HepG2 (cell line): ENCODE measurements around the gene NEUROG2. TPM values are rescaled to one million over a fixed set of nuclear protein-coding genes. Genes with fewer than 3 reads are reported as not detected.

Experiments
- ATF4 ChIP-seq, 2 experiments: fragments of 450-650 bp in 1 of 2; sonication (generic) in 1 of 2; formaldehyde crosslinking; IDR thresholded peaks; 2 replicates each; pipeline versions ENCODE4 v1.5.0 to v1.8.0; 2020 to 2022; ENCODE audit warnings: mild to moderate bottlenecking in 1 of 2, missing genetic modification reagents in 1 of 2
- CC2D1A ChIP-seq: sonication (generic); formaldehyde crosslinking; IDR thresholded peaks from 2 replicates; pipeline ENCODE4 v1.8.1; 2023; ENCODE audit warnings: mild to moderate bottlenecking, missing genetic modification reagents
- CREBL2 ChIP-seq: sonication (generic); formaldehyde crosslinking; IDR thresholded peaks from 2 replicates; pipeline ENCODE4 v1.8.1; 2023; ENCODE audit warnings: missing genetic modification reagents, mild to moderate bottlenecking, borderline replicate concordance
- FOXJ3 ChIP-seq: sonication (generic); formaldehyde crosslinking; IDR thresholded peaks from 2 replicates; pipeline ENCODE4 v1.4.0; 2020; ENCODE audit warnings: missing genetic modification reagents, mild to moderate bottlenecking, borderline replicate concordance
- FOXP4 ChIP-seq: sonication (generic); formaldehyde crosslinking; IDR thresholded peaks from 2 replicates; pipeline ENCODE4 v1.4.0; 2020; ENCODE audit warnings: missing genetic modification reagents
- GFI1 ChIP-seq: sonication (generic); formaldehyde crosslinking; IDR thresholded peaks from 2 replicates; pipeline ENCODE4 v1.5.0; 2020; ENCODE audit warnings: missing genetic modification reagents, mild to moderate bottlenecking, borderline replicate concordance
- HNF1A ChIP-seq, 2 experiments: sonication (generic) in 1 of 2; formaldehyde crosslinking in 1 of 2; IDR thresholded peaks; 2 replicates each; pipeline versions ENCODE4 v1.4.0 to v1.6.1; 2016 to 2020; ENCODE audit warnings: borderline replicate concordance in 1 of 2, low read depth in 1 of 2, mild to moderate bottlenecking in 1 of 2, missing genetic modification reagents in 1 of 2
- KLF11 ChIP-seq: IDR thresholded peaks from 2 replicates; pipeline ENCODE4 v1.6.1; 2016; ENCODE audit warnings: missing compliant biosample characterization
- PCBP2 ChIP-seq: fragments of 200-400 bp; formaldehyde crosslinking; optimal IDR thresholded peaks from 2 replicates; pipeline ENCODE3; 2018; ENCODE audit warnings: low read length, low read depth; ENCODE audit not compliant: poor library complexity, severe bottlenecking
- SIX1 ChIP-seq: sonication (generic); formaldehyde crosslinking; IDR thresholded peaks from 2 replicates; pipeline ENCODE4 v1.4.0; 2020; ENCODE audit warnings: missing genetic modification reagents, borderline replicate concordance
- THAP9 ChIP-seq: sonication (generic); formaldehyde crosslinking; IDR thresholded peaks from 2 replicates; pipeline ENCODE4; 2020; ENCODE audit warnings: missing genetic modification reagents, mild to moderate bottlenecking, borderline replicate concordance
- ZBTB8A ChIP-seq: sonication (generic); formaldehyde crosslinking; IDR thresholded peaks from 2 replicates; pipeline ENCODE4 v1.4.0; 2020; ENCODE audit warnings: mild to moderate bottlenecking, low read depth, missing genetic modification reagents, borderline replicate concordance
- ZMYM4 ChIP-seq: sonication (generic); formaldehyde crosslinking; IDR thresholded peaks from 2 replicates; pipeline ENCODE4 v1.8.1; 2023; ENCODE audit warnings: mild to moderate bottlenecking, missing genetic modification reagents
- polyA plus RNA-seq, 8 experiments: library from polyadenylated mRNA; depleted of rRNA in 3 of 8; stranded (reverse) in 7 of 8; unstranded in 1 of 8; fragments of >200 nt; fragmentation: Illumina TruSeq in 4 of 8; extraction: Trizol in 4 of 8; gene quantifications; 2 replicates each; pipeline versions ENCODE4 v1.2.1 to v1.2.3, GENCODE V29; 2011 to 2016; ENCODE audit warnings: low read depth in 4 of 8, missing spikeins in 1 of 8, mixed read lengths in 1 of 8; ENCODE audit not compliant: insufficient read depth in 1 of 8
- total RNA-seq, 5 experiments: library from RNA; depleted of rRNA; stranded (reverse); fragments of >200 nt; fragmentation: Illumina TruSeq; extraction: Trizol; gene quantifications; 2 replicates each; pipeline ENCODE4 v1.2.3, GENCODE V29; 2016; ENCODE audit warnings: low read depth in 1 of 5

Gene NEUROG2
- total and polyA plus RNA-seq, 2 of the 13 experiments (the other 11 are each of a cell fraction or from before 2014, with no cell fraction given): not detected

- TF ChIP-seq FOXP4 (CRISPR knock-in tag) (no peak), GFI1 (CRISPR knock-in tag) (no peak), FOXJ3 (CRISPR knock-in tag) (no peak), CC2D1A (no peak), KLF11 (CRISPR knock-in tag) (no peak), CREBL2 (CRISPR knock-in tag) (no peak), THAP9 (CRISPR knock-in tag) (no peak), ZBTB8A (CRISPR knock-in tag) (no peak), SIX1 (CRISPR knock-in tag) (no peak), ATF4 (CRISPR knock-in tag; IDR thresholded peaks at IDR 0.05) (no peak), PCBP2 (no peak), HNF1A (IDR thresholded peaks at IDR 0.05; ENCODE audit: low read depth) (no peak), HNF1A (CRISPR knock-in tag; IDR thresholded peaks at IDR 0.05; ENCODE audit: borderline replicate concordance) (no peak), ZMYM4 (CRISPR knock-in tag) (no peak)
These were observed 30.1 kb downstream of the NEUROG2 start (continued) for GRCh38 chr4:112485930-112486329.
